Measurements from ENCODE around the gene ITK. TPM values are rescaled to one million over a fixed set of nuclear protein-coding genes. Genes with fewer than 3 reads are reported as not detected.

ITK gene
- total and polyA plus RNA-seq, 2 of the 8 experiments (the other 6 are each of a cell fraction or from before 2014, with no cell fraction given) = 0.05 TPM; not detected in 1

GRCh38 chr5:157214415-157214814, 33.8 kb downstream of the ITK start:
- H3K4me2 ChIP-seq (ENCODE audit: insufficient read depth in 1 of 2, low read depth in 2 of 2, low read length in 2 of 2) = no peak overlapping the region
- H2BK5ac ChIP-seq (ENCODE audit: low read depth, low read length) = no peak overlapping the region
- no peak overlapping the region for H3K23ac ChIP-seq (ENCODE audit: insufficient read length)
- no peaks in the 10 kb centered on the region; the same call in 1 of the 2 replicates for H3K23me2 ChIP-seq (ENCODE audit: low read depth, low read length)
- H4K5ac ChIP-seq (ENCODE audit: insufficient read length, low read depth, low read length) = no peak overlapping the region
- no peak overlapping the region for H3K14ac ChIP-seq (ENCODE audit: insufficient read length)
- H3K9me3 ChIP-seq (ENCODE audit: insufficient read depth in 2 of 2, low read depth in 1 of 2, low read length in 1 of 2) = no peaks in the 10 kb centered on the region; a peak in 1 of 4 replicates
- no peak overlapping the region for H3K27ac ChIP-seq (ENCODE audit: low read depth, low read length)
- H3K56ac ChIP-seq (replicated peaks; ENCODE audit: insufficient read length, low read depth, low read length) = no peak overlapping the region
- no peak overlapping the region for H3K18ac ChIP-seq (ENCODE audit: extremely low read depth, low read length)
- H2BK20ac ChIP-seq (ENCODE audit: low read length) = no peak overlapping the region
- no peak for FAIRE-seq
- H3K79me2 ChIP-seq (ENCODE audit: control insufficient read depth in 1 of 2, insufficient read depth in 2 of 2, low read length in 2 of 2) = no peaks in the 10 kb centered on the region
- H4K91ac ChIP-seq (replicated peaks; ENCODE audit: insufficient read length, low read length) = no peak overlapping the region
- no peak for DNase-seq (ENCODE audit: low read depth in 1 of 2, low spot score in 2 of 2)
- POLR2A ChIA-PET (ENCODE audit: partially characterized antibody) = no interaction called here
- H2AK5ac ChIP-seq (ENCODE audit: low read depth, low read length) = no peak overlapping the region
- no peak overlapping the region for H2BK15ac ChIP-seq (ENCODE audit: low read length)
- H2BK12ac ChIP-seq (ENCODE audit: low read depth, low read length) = no peak overlapping the region
- CTCF ChIA-PET (ENCODE audit: partially characterized antibody) = interaction anchor here (1.1 kb wide), 1 partner anchor 128 kb away, joined by 3 read pairs; no protein-coding TSS in a partner anchor
- H3K4me1 ChIP-seq (replicated peaks in 1 of 4; ENCODE audit: control insufficient read depth in 3 of 4, insufficient read depth in 4 of 4, low read length in 3 of 4) = no peaks in the 10 kb centered on the region
- no peaks in the 10 kb centered on the region for H4K20me1 ChIP-seq (replicated peaks in 1 of 2; ENCODE audit: control insufficient read depth in 1 of 2, insufficient read depth in 2 of 2, low read length in 2 of 2)
- H3K27me3 ChIP-seq (replicated peaks in 1 of 4; ENCODE audit: control insufficient read depth in 3 of 4, extremely low read depth in 1 of 4, insufficient read depth in 3 of 4, low read length in 3 of 4) = no peaks in the 10 kb centered on the region
- H2AFZ ChIP-seq (ENCODE audit: low read length) = no peak overlapping the region
- no peaks in the 10 kb centered on the region; the same call in 1 of the 2 replicates for H3K79me1 ChIP-seq (ENCODE audit: low read depth, low read length)
- H3K36me3 ChIP-seq (ENCODE audit: control insufficient read depth in 2 of 4, insufficient read depth in 4 of 4, low read length in 3 of 4) = no peaks in the 10 kb centered on the region
- no peak overlapping the region for H3K4me3 ChIP-seq (ENCODE audit: extremely low read depth in 1 of 4, insufficient read depth in 2 of 4, low read depth in 3 of 4, low read length in 4 of 4)
- no peak overlapping the region for H3K9ac ChIP-seq (replicated peaks in 1 of 4; ENCODE audit: extremely low read depth in 1 of 4, low read depth in 3 of 4, low read length in 3 of 4)
- no peak overlapping the region for H2BK120ac ChIP-seq (replicated peaks; ENCODE audit: low read depth, low read length)
- no peak overlapping the region for H4K8ac ChIP-seq (ENCODE audit: extremely low read depth, insufficient read depth, low read length)
- H3K4ac ChIP-seq (replicated peaks; ENCODE audit: insufficient read length, low read depth, low read length) = no peak overlapping the region
- no peak for TF ChIP-seq POU5F1 (IDR thresholded peaks at IDR 0.05; ENCODE audit: low read depth, low read length)
- TF ChIP-seq KDM1A (IDR thresholded peaks at IDR 0.05; ENCODE audit: borderline replicate concordance, low read length) = no peak
- no peak for TF ChIP-seq BCL11A (IDR thresholded peaks at IDR 0.05; ENCODE audit: low read depth in 2 of 2, low read length in 2 of 2)
- TF ChIP-seq TEAD4 (IDR thresholded peaks at IDR 0.05; ENCODE audit: low read depth, low read length) = no peak
- TF ChIP-seq E2F6 (IDR thresholded peaks at IDR 0.05) = no peak
- no peak for TF ChIP-seq RXRA (IDR thresholded peaks at IDR 0.05; ENCODE audit: insufficient read depth, low read depth, low read length)
- TF ChIP-seq FOSL1 (IDR thresholded peaks at IDR 0.05; ENCODE audit: insufficient read depth, low read depth, low read length) = no peak
- no peak for TF ChIP-seq SAP30 (IDR thresholded peaks at IDR 0.05; ENCODE audit: insufficient read depth, insufficient replicate concordance, low read length)
- no peak for TF ChIP-seq EGR1 (IDR thresholded peaks at IDR 0.05; ENCODE audit: borderline replicate concordance, low read depth, low read length)
- TF ChIP-seq EZH2 (IDR thresholded peaks at IDR 0.05; ENCODE audit: low read depth, low read length, severe bottlenecking) = no peak
- no peak for TF ChIP-seq ASH2L (IDR thresholded peaks at IDR 0.05; ENCODE audit: low read length)
- no peak for TF ChIP-seq KDM5A (IDR thresholded peaks at IDR 0.05; ENCODE audit: low read length)
- TF ChIP-seq, protein P1, sequence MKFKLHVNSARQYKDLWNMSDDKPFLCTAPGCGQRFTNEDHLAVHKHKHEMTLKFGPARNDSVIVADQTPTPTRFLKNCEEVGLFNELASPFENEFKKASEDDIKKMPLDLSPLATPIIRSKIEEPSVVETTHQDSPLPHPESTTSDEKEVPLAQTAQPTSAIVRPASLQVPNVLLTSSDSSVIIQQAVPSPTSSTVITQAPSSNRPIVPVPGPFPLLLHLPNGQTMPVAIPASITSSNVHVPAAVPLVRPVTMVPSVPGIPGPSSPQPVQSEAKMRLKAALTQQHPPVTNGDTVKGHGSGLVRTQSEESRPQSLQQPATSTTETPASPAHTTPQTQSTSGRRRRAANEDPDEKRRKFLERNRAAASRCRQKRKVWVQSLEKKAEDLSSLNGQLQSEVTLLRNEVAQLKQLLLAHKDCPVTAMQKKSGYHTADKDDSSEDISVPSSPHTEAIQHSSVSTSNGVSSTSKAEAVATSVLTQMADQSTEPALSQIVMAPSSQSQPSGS (IDR thresholded peaks at IDR 0.05; ENCODE audit: low read length) = no peak

All from H1 (cell line).